HFFc6 (cell line): Measurements from ENCODE around the gene SH3PXD2B. TPM values are rescaled to one million over a fixed set of nuclear protein-coding genes. Genes with fewer than 3 reads are reported as not detected.

Source experiments
- DNase-seq: peaks from one replicate; pipeline ENCODE4 v3.0.0-alpha.2; 2018
- H3K27ac Mint-ChIP-seq: 2 replicates; pipeline ENCODE4 v1.8.0; 2020; ENCODE audit warnings: mild to moderate bottlenecking, mixed read lengths
- H3K27me3 Mint-ChIP-seq: 2 replicates; pipeline ENCODE4 v1.8.0; 2021; ENCODE audit warnings: mild to moderate bottlenecking, moderate library complexity, mixed read lengths; ENCODE audit not compliant: insufficient read depth
- H3K36me3 Mint-ChIP-seq: 2 replicates; pipeline ENCODE4 v1.8.0; 2021; ENCODE audit warnings: low read depth, mixed read lengths
- H3K4me1 Mint-ChIP-seq: 2 replicates; pipeline ENCODE4 v1.8.0; 2020; ENCODE audit warnings: low read depth, mixed read lengths
- H3K4me3 Mint-ChIP-seq: 2 replicates; pipeline ENCODE4 v1.8.0; 2020; ENCODE audit warnings: mild to moderate bottlenecking, moderate library complexity, mixed read lengths
- H3K9me3 Mint-ChIP-seq: 2 replicates; pipeline ENCODE4 v1.8.0; 2020; ENCODE audit warnings: mild to moderate bottlenecking, mixed read lengths
- total RNA-seq, 6 experiments: library from RNA; stranded (reverse); fragmentation: NEBNext Ultra II Directional; extraction: Animal tissue kit (Norgen Biotek cat#: 25700); gene quantifications; 2 replicates in 1 of 6; 3 replicates in 5 of 6; pipeline ENCODE4 v1.2.3, GENCODE V29; 2021
- TF ChIP-seq, protein P1 (sequence below): fragments of 200-600 bp; sonication (generic); IDR thresholded peaks from 2 replicates; pipeline ENCODE4 v1.5.0; 2021; ENCODE audit warnings: antibody characterized with exemption, mild to moderate bottlenecking

Gene SH3PXD2B
- total RNA-seq, 6 experiments from 2014 or later = 12.4 to 28.4 (median 24.3) TPM

DNA sequence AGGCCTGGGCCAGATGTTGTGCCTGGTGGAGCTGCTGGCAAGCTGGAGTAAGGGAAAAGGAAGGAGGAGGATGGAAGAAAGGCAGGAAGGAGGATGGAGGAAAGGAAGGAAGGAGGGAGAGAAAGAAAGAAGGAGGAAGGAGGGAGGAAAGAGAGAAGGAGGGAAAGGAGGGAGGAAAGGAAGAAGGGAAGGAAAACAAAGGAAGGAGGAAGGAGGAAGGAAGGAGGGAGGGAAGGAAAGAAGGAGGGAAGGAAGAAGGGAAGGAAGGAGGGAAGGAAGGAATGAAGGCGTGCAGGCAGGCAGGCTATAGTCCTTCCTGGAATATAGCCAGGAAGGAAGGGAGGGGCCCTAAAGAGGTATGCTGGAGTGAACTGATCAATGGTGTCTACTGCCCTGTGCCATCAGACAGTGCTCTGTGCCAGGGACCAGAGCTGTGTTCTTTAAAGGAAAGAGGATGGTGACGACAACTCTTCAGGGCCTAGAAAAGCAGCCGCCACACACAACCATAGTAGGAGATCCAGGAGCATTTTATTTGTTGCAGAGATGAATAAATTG lies 109.4 kb downstream of the SH3PXD2B start:
- Mint-ChIP-seq H3K27ac (peak overlapping the region; percentile 40; the same call in 1 of the 2 replicates), H3K9me3 (no peaks in the 10 kb centered on the region), H3K36me3 (peaks cover 9% of the 10 kb centered on the region; the same call in 1 of the 2 replicates), H3K4me3 (no peak overlapping the region), H3K27me3 (no peaks in the 10 kb centered on the region; the same call in 1 of the 2 replicates), H3K4me1 (no peaks in the 10 kb centered on the region)
- DNase-seq = no peak
- TF ChIP-seq, protein P1, sequence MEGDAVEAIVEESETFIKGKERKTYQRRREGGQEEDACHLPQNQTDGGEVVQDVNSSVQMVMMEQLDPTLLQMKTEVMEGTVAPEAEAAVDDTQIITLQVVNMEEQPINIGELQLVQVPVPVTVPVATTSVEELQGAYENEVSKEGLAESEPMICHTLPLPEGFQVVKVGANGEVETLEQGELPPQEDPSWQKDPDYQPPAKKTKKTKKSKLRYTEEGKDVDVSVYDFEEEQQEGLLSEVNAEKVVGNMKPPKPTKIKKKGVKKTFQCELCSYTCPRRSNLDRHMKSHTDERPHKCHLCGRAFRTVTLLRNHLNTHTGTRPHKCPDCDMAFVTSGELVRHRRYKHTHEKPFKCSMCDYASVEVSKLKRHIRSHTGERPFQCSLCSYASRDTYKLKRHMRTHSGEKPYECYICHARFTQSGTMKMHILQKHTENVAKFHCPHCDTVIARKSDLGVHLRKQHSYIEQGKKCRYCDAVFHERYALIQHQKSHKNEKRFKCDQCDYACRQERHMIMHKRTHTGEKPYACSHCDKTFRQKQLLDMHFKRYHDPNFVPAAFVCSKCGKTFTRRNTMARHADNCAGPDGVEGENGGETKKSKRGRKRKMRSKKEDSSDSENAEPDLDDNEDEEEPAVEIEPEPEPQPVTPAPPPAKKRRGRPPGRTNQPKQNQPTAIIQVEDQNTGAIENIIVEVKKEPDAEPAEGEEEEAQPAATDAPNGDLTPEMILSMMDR = no peak

DNA sequence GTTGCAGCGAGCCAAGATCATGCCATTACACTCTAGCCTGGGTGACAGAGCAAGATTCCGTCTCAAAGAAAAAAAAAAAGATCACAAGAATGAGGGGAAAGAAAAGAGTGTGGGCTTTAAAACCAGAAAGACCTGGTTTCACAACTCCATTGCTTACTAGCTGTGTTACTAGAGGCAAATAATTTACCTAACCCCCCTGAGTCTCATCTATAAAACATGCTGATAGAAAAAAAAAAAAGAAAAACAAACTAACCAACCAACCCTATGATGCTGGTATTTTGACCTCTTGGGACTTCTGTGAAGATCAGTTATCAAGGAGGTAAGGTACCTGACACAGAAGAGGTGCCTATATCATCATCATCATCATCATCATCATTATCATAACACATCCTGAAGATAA lies 110.6 kb downstream of the SH3PXD2B start:
- Mint-ChIP-seq H3K36me3 (peaks cover 13% of the 10 kb centered on the region; the same call in 1 of the 2 replicates), H3K9me3 (no peaks in the 10 kb centered on the region), H3K4me1 (no peaks in the 10 kb centered on the region), H3K4me3 (no peak overlapping the region), H3K27ac (no peak overlapping the region), H3K27me3 (no peaks in the 10 kb centered on the region; the same call in 1 of the 2 replicates)
- TF ChIP-seq, protein P1 = no peak
- DNase-seq = no peak

DNA sequence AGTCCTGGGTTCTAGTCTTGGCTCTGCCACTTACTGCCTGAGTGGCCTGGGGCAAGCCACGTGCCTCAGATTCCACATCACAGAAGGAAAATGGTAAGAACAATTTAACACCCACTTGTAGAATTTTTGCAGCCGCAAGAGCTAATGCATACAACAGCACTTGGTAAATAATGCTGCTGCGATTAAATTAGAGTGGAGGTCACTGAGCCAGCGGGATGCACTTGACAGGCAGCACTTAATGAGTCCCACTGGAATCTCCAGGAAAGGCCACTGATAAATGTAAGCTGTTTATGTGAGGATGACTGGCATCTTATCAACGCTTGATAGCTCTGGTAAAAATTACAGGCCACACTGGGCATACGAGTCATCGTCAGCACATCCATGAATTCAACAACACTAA lies 111.4 kb downstream of the SH3PXD2B start:
- TF ChIP-seq, protein P1 = no peak
- no peak overlapping the region for H3K4me3 Mint-ChIP-seq
- H3K9me3 Mint-ChIP-seq = no peaks in the 10 kb centered on the region
- no peak for DNase-seq
- peaks cover 13% of the 10 kb centered on the region; the same call in 1 of the 2 replicates for H3K36me3 Mint-ChIP-seq
- H3K4me1 Mint-ChIP-seq = no peaks in the 10 kb centered on the region
- no peaks in the 10 kb centered on the region; the same call in 1 of the 2 replicates for H3K27me3 Mint-ChIP-seq
- no peak overlapping the region for H3K27ac Mint-ChIP-seq

DNA sequence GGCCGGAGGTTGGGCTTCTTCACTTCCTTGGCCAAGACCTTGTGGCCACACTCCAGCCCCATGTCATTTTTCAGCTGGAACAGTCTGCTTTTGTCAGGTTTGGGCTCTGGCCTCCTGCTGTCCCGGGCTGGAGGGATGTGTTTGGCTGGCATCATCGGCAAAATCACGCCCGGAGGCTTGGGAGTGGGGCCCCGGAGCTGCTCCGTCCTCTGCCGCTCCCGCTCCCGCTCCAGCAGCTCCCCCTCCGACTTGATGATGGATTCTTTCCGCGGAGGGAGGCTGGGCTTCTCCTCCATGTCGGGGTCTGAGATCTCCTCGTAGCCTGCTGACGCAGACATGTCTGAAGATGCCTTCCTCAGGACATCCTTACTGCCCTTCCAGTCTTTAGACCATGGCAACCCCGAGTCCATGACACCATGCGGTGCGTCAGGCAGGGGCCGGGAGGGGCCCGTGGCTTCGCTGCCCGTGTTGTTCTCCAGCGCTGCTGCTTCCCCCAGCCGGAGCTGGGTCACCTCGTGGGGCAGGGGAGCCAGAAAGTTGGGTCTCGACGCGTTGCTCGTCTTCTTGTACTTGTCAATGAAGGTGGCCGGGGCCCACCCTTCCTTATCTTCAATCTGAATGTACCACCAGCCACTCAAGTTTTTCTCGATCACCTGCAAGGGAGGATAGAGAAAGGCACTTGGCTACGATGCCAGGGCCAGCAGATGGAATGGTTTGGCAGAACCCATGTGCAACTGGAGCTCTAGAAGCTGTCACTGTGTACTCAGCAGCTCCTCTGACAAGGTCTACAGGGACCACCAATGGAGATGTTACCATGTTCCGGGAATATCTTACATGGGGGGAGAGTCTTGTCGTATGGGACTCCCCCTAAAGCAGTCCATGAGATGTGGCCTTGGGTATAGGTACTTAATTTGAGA lies 114.8 kb downstream of the SH3PXD2B start:
- TF ChIP-seq, protein P1 = no peak
- no peaks in the 10 kb centered on the region; the same call in 1 of the 2 replicates for H3K27me3 Mint-ChIP-seq
- no peak overlapping the region for H3K27ac Mint-ChIP-seq
- H3K4me1 Mint-ChIP-seq = peaks cover 5% of the 10 kb centered on the region; the same call in 1 of the 2 replicates
- no peak overlapping the region for H3K4me3 Mint-ChIP-seq
- H3K9me3 Mint-ChIP-seq = no peaks in the 10 kb centered on the region
- no peak for DNase-seq
- peaks cover 17% of the 10 kb centered on the region for H3K36me3 Mint-ChIP-seq

DNA sequence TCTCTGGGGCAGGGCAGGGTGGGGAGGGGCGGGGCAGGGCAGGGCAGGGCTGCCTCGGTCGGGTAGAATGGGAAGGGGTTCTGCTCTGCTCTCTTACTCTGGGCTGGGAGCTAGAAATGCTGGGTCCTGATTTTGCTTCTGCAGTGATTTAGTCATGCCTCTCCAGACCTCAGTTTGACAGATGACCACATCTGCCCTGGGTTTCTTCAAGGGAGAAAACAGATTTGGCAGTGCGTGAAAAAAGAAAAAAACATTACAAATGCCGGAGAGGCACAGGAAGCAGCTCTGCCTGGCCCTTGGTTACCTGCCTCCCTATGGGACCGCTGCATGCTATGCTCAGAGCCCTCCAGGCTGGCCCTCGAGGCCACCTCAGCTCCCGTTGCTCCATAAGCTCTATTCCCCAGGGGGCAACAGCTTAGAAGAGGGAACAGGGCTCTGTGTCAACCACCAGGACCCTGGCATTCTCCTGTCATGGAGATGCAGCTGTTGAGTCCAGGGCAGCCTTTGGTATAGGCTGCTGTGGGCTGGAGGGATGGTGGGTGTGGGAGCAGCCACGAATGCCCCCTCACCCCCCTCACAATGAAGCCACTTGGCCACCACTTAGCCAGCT lies 117.5 kb downstream of the SH3PXD2B start:
- Mint-ChIP-seq H3K36me3 (peaks cover 16% of the 10 kb centered on the region), H3K4me3 (no peak overlapping the region), H3K27ac (no peak overlapping the region), H3K4me1 (peaks cover 5% of the 10 kb centered on the region; the same call in 1 of the 2 replicates), H3K27me3 (peaks cover 2% of the 10 kb centered on the region; the same call in 1 of the 2 replicates), H3K9me3 (no peaks in the 10 kb centered on the region)
- DNase-seq = no peak
- TF ChIP-seq, protein P1 = no peak
